GM21528 (cell line): Measurements from ENCODE around the gene SLC12A1.

Experiments used
- ATAC-seq: cut with Tn5 transposase; IDR thresholded peaks from one replicate; pipeline ENCODE4 v1.9.1; 2021; ENCODE audit warnings: mild to moderate bottlenecking, moderate library complexity; ENCODE audit not compliant: unreplicated experiment, low FRiP score

SLC12A1 gene

DNA sequence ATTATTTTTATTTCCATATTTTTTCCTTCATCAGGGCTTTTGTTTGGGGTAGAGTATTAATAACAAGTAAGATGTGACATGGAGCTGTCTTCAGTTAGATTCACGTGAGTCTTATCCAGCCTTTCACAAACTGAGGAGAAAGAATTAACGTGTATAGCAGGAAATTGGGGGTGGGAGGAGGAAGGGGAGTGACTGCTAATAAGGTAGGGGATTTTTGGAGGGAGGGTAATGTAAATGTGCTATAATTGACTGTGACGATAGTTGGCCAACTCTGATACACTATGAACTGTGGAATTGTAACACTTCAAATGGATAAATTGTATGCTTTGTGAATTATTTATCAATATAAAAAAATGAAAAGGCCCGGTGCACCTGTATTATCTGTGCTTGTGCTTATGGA is 134.0 kb downstream of the SLC12A1 start:
- ATAC-seq = no peak

- no peak for ATAC-seq
Measured at GRCh38 chr15:48343865-48344264, 137.8 kb downstream of the SLC12A1 start.

GRCh38 chr15:48345516-48345915 is 139.4 kb downstream of the SLC12A1 start:
- no peak for ATAC-seq

DNA sequence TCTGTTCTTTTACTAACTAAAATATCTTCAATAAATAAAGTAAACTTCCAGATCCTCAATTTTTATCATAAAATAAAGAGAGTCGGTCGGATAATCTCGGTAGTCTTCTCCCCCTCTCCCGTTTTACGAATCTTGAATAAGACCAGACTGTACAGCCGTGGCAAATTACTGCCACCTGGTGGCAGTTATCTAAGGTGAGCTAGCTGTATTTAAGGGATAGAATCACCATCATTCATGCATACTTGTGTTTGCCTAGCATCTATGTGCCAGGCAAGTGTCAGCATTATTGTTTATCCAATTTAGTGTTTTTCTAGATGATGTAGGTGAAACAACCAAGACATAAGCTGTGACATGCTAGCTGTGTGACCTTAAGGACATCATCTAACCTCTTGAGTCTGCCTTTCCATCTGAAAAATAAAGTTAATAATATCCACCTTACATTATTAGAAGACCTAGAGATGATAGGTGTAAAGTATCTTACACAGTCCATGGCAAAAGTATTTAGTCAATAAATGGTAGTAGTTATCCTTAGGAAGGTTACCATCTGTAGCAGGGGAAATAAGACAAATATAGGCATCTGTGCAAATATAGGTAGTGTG is 146.5 kb downstream of the SLC12A1 start:
- peak; percentile 75 for ATAC-seq
